ENCODE results near the gene CORIN.

CORIN gene

DNA sequence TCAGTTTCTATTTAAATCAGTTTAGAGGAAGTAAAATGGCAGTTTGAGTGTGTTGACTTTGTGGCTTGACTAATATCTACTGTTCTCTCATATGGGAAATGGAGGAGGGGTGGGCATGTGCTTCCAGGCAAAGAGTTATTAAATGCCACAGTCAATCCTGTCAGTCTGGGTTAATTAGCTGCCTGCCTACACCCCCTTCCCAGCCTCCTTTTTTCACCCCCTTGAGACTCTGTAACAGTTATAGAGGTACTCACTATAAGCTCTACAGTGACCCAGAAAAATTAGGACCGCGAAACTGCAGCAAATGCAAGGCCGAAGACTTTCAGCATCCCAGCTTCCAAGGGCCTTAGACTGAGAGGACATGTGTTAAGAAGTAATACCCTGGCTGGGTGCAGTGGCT is 165.2 kb downstream of the CORIN start:
- DNase-seq, result no peak

DNA sequence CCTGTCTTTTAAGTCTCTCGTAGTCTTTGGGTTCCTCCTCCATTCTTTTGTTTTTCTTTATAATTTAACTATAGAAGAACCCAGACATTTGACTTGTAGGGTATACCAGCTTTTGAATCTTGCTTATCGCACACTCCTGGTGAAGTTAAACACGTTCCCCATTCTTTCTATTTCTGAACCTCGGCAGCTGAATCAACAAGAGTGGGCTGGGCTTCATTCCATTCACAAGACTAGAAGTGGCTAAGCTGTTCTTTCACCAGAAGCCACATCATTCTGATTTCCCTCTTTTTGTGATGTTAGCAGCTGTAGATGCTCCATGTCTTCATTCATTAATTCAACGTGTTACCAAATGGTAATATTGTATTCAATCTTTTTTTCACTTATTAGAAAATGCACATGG is 167.9 kb downstream of the CORIN start:
- no peak for DNase-seq

DNA sequence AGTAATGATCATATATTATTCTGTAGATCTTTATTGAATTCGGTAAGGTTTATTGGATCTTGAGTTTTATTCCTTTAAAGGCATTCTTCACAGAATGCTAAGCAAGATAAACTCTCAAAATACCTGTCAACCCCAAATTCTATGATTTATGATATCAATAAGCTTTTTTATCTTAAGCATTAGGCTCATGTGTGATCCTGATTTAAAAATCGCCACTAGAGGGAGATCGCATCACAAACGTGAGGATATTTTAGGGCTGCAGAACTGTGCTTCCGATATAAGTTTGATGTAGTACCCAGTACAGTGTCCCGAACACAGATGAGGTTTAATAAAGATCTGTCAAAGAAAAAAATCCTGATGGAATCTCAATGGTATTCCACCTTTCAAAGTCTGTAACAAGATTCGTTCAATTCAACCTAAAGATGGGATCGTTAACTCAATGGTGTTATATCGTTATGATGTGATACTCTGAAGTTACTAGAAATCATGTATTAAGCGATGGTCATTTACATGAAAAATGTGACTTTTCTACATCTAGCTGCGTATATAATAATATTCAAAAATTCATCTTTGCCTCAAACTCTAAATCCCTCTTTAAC is 169.0 kb downstream of the CORIN start:
- peak; percentile 9 for DNase-seq

DNA sequence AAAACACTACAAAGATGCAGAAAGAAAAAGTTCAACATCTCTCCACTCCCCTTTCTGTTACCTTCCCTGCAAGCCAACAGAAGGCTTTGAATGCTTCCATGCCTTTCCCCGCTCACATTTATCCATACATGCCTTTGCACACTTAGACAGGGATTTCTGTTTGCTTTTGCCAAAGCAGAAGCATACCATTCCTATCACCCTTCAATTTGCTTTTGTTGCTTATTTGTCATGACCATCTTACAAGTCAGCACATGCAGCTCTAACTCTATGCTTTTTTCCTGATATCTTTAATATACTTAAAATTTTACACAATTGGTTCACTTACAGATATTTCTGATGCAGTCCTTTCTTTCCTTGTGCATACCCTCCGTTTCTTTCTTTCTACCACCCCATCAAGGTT is 169.6 kb downstream of the CORIN start:
- no peak for DNase-seq

- no peak for DNase-seq
These were observed 170.3 kb downstream of the CORIN start for GRCh38 chr4:47667552-47667951.

- no peak for DNase-seq
These were observed 173.6 kb downstream of the CORIN start for GRCh38 chr4:47664051-47664826.

- DNase-seq, result no peak
These were observed 174.9 kb downstream of the CORIN start for GRCh38 chr4:47662975-47663374.

GRCh38 chr4:47661741-47662140 is 176.1 kb downstream of the CORIN start:
- DNase-seq, result no peak

- DNase-seq, result no peak
These were observed 178.5 kb downstream of the CORIN start for GRCh38 chr4:47659342-47659741.

- DNase-seq, result no peak
These were observed 182.7 kb downstream of the CORIN start for GRCh38 chr4:47654972-47655693.

- no peak for DNase-seq
These were observed 185.8 kb downstream of the CORIN start for GRCh38 chr4:47652092-47652491.

GRCh38 chr4:47651231-47651630 is 186.6 kb downstream of the CORIN start:
- no peak for DNase-seq

DNA sequence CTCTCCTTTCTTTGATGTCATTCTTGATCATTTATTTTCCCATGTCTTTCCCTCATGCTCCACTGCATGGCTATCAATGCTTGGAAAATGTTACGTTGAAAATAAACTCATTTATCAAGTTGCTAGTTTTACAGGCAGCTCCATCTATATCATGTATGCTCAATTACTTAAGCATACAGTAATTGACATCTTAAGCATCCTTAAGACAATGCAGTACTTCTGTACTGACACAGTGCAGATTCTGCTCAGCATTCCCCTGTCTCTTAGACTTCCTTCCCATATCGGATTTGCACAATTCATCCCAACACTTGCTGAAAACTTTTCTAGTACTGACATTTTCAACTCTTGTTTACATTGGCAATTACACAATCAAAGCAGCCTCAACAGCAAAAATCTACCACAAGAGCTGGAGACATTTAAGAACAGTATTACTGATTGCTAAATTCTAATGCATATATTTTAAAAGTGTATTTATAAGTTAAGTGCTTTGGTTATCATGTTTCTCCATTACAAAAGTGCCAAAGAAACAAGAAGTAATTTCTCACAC is 187.2 kb downstream of the CORIN start:
- DNase-seq, result no peak

DNA sequence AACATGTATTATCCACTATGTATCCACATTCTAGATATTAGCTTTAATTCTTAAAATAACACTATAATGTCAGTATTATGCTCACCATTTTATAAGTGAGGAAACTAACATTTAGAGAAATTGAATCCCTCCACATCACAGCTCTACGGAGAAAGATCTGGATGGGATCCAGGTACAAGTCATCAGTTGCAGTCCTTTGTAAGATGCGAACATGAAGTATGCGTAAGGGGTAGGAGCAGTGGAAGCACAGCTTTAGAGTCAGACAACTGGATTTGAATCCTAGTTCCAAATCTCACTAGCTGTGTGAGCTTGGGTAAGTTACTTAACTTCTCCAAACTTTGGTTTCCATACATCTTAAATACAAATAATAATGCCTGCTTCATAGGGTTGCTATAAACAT is 190.3 kb downstream of the CORIN start:
- no peak for DNase-seq

GRCh38 chr4:47647029-47647428 is 190.8 kb downstream of the CORIN start:
- DNase-seq, result no peak

GRCh38 chr4:47646372-47646771 is 191.5 kb downstream of the CORIN start:
- DNase-seq, result no peak

DNA sequence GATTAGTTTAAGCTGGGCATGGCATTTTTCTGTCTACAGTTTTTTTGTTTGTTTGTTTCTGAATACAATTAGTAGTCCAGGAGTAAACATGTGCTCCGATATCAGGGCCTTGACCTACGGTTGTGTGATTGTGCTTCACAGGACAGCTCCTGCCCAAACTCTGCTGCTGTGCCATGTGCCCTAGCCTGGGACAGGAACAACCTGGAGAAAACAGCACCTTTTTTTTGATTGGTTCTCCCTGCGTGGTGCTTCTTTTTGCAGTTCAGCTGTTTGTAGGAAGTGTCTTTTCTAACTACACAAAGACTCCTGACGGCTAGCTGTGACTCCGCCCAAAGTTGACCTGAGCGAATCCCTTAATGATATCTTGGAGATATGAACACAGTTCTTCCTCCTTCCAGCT is 194.0 kb downstream of the CORIN start:
- no peak for DNase-seq

DNA sequence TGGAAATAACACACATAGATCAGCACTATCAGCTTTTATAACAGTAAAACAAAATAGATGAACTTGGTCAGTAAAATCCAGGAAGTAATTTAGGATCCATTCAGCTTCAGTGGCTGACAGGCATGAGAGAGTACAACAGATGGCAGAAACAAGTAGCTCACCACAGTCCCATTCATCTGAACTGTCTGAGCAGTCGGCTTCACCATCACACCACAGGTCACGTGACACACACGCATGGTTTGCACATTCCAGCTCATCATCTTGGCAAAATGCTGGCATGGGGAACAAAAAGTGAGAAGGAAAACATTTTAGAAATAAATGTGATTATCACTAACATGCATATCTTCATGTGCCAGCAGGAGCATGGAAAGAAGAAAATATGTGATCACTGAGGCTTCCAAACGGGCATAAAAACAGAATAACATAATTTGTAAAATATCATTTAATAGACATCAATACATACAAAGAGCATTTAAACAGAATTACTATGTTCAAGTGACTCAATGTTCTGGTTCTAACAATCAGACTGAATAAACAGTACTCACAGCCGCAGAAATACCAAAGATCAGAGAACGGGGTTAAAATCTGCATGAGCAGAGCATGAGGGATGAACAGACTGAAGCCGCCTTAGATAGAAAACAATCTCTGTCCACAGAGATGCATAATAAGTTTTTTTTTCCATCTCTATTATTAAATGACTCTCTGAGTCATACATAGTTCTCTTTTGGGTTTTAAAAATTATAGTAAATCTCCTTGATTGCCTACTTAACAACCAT is 194.7 kb downstream of the CORIN start:
- no peak for DNase-seq

GRCh38 chr4:47642191-47642830 is 195.6 kb downstream of the CORIN start:
- no peak for DNase-seq

DNA sequence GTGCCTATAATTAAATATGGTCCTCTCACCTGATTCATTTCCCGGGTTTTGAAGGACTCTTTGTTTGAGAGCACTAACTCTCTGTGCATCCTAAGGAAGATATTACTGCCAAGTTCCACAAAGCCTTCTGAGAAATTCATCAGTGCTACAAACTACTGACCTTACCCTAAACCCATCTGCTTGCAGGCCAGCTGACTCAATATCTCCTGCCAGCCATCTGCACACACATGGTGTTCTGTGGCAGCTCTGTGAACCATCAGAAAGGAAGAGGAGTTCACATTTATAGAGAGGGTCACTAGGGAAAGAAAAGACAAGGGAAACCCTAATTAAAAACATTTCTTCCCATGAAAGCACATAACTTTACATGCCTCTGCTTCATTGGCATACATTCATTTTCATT is 196.1 kb downstream of the CORIN start:
- DNase-seq, result peak; percentile 21

GRCh38 chr4:47640911-47641310 is 197.0 kb downstream of the CORIN start:
- no peak for DNase-seq

GRCh38 chr4:47639531-47639930 is 198.3 kb downstream of the CORIN start:
- DNase-seq, result no peak

DNA sequence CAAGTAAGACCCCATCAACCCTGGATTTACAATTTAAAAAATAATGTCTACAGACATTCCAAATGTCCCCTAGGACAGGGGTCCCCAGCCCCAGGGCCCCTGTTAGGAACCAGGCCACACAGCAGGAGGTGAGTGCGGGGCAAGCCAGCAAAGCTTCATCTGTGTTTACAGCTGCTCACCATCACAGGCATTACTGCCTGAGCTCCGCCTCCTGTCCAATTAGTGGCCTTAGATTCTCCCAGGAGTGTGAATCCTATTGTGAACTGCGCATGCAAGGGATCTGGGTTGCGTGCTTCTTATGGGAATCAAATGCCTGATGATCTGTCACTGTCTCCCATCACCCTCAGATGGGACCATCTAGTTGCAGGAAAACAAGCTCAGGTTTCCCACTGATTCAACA is 206.7 kb downstream of the CORIN start:
- DNase-seq, result no peak
